ENCODE results near the gene SNX9. TPM values are rescaled to one million over a fixed set of nuclear protein-coding genes. Genes with fewer than 3 reads are reported as not detected.
"Not testable (repeated sequence)": the region's sequence is repeated elsewhere in the genome, so short reads cannot be mapped to it uniquely, and the experiment has no call there.

SNX9 gene
- 4.7 and 5.3 TPM in 2 replicates for polyA plus RNA-seq (2014; cell fraction: cytosol; rRNA removed)
- polyA plus RNA-seq (2014; cell fraction: nucleus; rRNA removed) = 4.4 and 5.5 TPM in 2 replicates

GRCh38 chr6:157823001-157823527 is at the start of gene SNX9:
Gene SNX9, plus strand, starts transcription at chr6:157823246. Its CDS starts 189 bp downstream, at chr6:157823435.
- peak; percentile 63 for DNase-seq (ENCODE audit: low spot score)

- no peak for DNase-seq (ENCODE audit: low spot score)
Observed at GRCh38 chr6:157773248-157773773, 49.7 kb upstream of the SNX9 start.

- peak; percentile 27 for DNase-seq (ENCODE audit: low spot score)
Observed at GRCh38 chr6:157774153-157775135, 48.6 kb upstream of the SNX9 start.

GRCh38 chr6:157775376-157775775 is 47.7 kb upstream of the SNX9 start:
- no peak for DNase-seq (ENCODE audit: low spot score)

- no peak for DNase-seq (ENCODE audit: low spot score)
Observed at GRCh38 chr6:157777344-157777743, 45.7 kb upstream of the SNX9 start.

- DNase-seq (ENCODE audit: low spot score) = no peak
Observed at GRCh38 chr6:157778719-157779118, 44.3 kb upstream of the SNX9 start.

GRCh38 chr6:157779705-157780604 is 43.1 kb upstream of the SNX9 start:
- DNase-seq (ENCODE audit: low spot score) = no peak

GRCh38 chr6:157785636-157786035 is 37.4 kb upstream of the SNX9 start:
- DNase-seq (ENCODE audit: low spot score) = no peak

- DNase-seq (ENCODE audit: low spot score) = no peak
Observed at GRCh38 chr6:157786221-157786620, 36.8 kb upstream of the SNX9 start.

GRCh38 chr6:157787080-157787479 is 36.0 kb upstream of the SNX9 start:
- DNase-seq (ENCODE audit: low spot score) = no peak

GRCh38 chr6:157788180-157788579 is 34.9 kb upstream of the SNX9 start:
- DNase-seq (ENCODE audit: low spot score) = no peak

- DNase-seq (ENCODE audit: low spot score) = no peak
Observed at GRCh38 chr6:157789297-157789696, 33.7 kb upstream of the SNX9 start.

GRCh38 chr6:157789861-157790260 is 33.2 kb upstream of the SNX9 start:
- DNase-seq (ENCODE audit: low spot score) = peak; percentile 54

GRCh38 chr6:157790548-157791160 is 32.4 kb upstream of the SNX9 start:
- no peak for DNase-seq (ENCODE audit: low spot score)

GRCh38 chr6:157791450-157791849 is 31.6 kb upstream of the SNX9 start:
- DNase-seq (ENCODE audit: low spot score) = no peak

GRCh38 chr6:157792671-157793070 is 30.4 kb upstream of the SNX9 start:
- DNase-seq (ENCODE audit: low spot score) = no peak

- not testable (repeated sequence) for DNase-seq (ENCODE audit: low spot score)
Observed at GRCh38 chr6:157794012-157794411, 29.0 kb upstream of the SNX9 start.

GRCh38 chr6:157795841-157796240 is 27.2 kb upstream of the SNX9 start:
- DNase-seq (ENCODE audit: low spot score) = no peak

GRCh38 chr6:157798851-157799250 is 24.2 kb upstream of the SNX9 start:
- DNase-seq (ENCODE audit: low spot score) = no peak

GRCh38 chr6:157799561-157799960 is 23.5 kb upstream of the SNX9 start:
- not testable (repeated sequence) for DNase-seq (ENCODE audit: low spot score)
